HG02759 (cell line): Measurements from ENCODE around the gene PRKN.
"Not testable (repeated sequence)": the region's sequence is repeated elsewhere in the genome, so short reads cannot be mapped to it uniquely, and the experiment has no call there.

Source experiments
- ATAC-seq: cut with Tn5 transposase; IDR thresholded peaks from one replicate; pipeline ENCODE4 v1.9.1; 2021; ENCODE audit warnings: mild to moderate bottlenecking, moderate library complexity; ENCODE audit not compliant: unreplicated experiment

Gene PRKN

DNA sequence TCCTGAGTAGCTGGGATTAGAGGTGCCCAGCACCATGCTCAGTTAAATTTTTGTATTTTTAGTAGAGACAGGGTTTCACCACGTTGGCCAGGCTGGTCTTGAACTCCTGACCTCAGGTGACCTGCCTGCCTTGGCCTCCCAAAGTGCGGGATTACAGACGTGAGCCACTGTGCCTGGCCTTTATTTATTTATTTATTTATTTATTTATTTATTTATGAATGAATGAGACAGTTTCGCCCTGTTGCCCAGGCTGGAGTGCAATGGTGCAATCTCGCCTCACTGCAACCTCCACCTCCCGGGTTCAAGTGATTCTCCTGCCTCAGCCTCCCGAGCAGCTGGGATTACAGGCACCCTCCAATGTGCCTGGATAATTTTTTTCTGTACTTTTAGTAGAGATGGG is 48.7 kb downstream of the PRKN start:
- ATAC-seq, result not testable (repeated sequence)

DNA sequence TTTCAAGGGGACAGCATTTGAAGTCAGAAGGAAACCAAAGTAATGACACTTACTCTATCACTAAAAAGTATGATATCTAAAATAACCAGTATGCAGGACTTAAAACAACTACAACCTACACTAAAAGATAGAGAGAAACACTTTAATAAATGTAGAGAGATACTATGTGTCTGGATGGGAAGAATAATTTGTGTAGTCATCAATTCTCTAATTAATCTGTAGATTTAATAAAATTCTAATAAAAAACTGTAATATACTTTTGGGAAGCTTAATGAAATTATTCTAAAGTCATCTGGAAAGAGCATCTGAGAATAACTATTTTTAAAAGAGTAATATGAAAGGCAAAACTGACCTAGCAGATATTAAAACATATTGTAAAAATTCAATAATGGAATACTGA is 52.1 kb downstream of the PRKN start:
- no peak for ATAC-seq

DNA sequence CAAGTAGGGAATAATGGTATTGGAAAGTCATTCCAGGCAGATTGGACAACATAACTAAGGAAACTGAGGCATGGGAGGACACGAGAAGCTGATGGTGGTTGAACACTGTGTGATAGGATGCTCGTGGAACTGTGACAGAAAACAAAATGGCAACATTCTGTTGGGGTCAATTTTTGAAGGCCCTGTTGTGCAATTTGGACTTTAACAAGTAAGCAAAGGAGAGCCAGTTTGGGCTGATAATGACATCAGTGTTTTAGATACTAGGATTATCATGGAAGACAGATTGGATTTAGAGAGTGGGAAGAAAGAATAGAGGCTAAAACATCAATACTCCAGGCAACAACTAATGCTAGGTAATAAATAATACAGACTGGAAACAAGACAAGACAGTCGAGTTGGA is 53.1 kb downstream of the PRKN start:
- ATAC-seq, result no peak

DNA sequence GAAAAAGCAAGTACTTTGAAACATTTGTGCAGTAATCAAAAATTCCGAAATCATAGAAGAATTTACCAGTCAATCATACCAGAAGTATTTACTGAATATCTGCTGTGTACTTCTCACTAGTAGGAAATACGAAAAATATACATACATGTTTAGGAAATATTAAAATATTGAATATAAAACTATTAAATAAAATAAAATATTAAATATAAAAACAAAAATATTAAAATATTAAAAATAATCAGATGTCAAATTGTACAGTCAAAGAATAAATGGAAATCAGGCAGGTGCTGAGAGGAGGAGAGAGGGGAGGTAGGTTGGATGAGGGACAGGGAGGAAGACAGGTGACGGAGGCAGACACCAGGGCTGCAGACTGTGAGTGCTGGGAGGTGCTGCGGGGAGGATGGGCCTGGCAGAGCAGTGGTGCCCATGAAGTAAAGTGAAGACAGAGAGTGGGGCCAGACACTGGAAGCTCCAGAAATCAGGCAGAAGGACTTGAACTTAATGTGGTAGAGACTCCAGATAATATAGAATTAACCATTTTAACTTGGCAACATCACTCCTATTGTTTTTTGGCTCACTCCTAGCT is 55.9 kb downstream of the PRKN start:
- ATAC-seq, result no peak

DNA sequence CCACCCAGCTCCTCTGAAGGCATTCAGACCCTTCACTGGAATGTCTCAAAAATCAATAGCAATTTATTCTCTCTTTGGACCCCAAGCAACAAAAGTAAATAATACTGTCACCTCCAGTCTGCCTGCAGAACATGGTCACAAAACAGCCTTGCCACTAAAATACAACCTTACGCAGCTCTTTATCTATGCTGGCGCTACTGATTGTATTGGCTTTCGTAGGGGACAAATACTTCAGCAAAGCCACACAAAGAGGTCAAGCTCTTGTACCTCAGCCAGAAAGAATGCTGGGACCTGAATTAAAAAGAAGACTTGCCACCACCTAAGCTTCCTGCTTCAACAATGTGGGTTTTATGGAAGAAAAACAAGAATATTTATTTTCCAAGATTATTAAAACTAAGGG is 57.2 kb downstream of the PRKN start:
- ATAC-seq, result no peak

DNA sequence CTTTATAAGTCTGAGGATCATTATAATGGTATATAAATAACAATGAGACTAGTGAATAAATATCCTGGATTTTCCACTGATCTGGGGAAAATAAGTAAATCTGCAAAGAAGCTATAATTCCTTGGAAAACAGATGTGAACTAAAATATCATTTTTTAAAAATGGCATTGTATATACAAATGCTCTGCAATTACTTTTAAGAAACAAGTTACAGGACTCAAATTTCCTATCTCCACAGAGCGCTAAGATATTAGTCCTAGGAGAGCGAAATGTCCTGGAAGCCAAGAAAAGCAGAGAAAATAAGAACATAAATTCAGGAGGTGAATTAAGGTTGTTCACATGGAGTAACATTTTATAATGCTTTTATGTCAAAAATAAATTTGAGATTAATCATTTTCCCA is 61.3 kb downstream of the PRKN start:
- no peak for ATAC-seq

DNA sequence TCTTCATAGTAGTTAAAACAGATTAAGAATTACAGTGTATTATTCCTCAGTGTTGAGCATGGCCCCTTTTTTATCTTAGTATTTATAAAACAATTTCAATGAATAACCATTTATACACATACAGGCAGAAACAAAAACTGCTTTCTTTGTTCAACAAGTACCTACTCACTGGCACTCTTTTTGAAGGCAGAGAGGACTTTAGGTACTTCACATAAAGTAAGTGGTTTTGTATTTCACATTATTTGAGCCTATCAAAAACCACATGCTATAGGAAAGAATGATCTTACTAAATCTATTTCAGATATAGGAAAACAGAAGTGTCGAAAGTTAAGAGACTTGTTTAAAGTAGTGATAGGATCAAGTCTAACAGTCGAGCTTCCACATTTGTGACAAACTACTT is 73.8 kb downstream of the PRKN start:
- no peak for ATAC-seq

DNA sequence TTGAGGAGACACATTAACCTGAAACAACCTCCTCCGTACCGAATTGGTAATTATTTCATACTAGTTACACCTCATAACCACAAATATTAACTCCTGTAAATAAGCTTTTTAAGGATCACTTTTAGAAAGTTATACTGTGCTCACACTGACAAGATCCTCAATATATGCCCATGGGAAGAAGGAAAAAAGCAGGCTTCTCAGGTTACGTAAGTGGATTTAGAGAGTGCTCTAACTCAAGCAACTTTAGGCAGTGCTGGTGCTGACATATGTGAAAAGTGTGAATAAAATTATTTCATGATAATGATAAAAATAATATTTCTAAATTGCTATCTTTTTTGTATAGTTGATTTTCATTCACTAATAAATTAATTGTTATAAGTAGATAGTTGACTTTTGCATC is 76.1 kb downstream of the PRKN start:
- no peak for ATAC-seq

DNA sequence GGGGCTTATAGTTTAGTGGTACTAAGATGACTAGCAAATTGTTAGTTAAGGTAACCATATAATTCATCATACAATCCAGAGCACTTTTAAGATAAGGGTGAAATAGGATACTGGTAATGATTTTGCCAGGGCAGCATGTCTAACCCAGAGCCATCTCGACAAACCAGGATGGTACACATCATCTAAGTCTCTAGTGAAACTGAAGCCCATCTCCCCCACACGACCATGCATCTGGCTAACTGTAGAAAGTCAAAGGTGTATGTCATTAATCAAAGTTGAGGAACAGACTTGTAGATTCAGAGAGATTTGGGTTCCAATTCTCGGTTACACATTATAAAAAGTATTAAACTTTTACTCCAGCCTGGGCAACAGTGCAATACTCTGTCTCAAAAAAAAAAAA is 78.3 kb downstream of the PRKN start:
- ATAC-seq, result no peak

DNA sequence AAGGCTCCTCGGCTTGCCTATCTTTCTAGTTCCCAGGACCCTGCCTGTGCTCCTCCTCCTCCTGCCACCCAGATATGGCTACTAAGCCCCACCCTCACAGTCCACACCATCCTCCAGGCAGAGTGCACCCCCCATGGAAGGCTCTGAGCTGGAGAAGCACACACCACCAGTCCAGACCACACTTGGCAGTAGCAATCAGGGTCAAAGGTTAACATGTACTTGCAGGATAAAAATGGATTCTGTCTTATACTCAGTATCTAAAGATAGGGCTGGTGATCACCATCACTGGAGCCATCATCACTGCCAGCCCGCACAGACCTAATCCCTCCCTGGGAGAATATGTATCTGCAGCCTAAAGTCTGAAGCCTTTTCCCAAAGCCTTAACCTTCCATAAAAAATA is 83.4 kb downstream of the PRKN start:
- no peak for ATAC-seq

DNA sequence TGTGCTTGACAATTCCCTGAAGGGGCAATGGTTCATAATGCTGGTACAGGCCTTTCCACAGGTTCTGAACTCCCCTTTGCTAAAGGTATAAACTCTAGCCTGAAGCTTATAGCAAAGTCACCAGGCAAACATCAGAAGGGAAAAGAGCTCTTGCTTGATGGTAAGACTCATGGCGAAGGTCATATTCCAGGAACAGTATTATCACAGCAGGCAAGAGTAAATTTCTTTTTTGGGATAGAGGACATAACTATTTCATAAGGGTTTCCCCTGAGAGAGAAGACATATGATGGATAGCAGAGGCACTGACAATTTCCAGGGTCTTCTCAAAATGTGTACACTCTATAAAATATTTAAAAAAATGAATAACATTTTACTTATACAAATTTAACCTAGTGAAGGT is 86.8 kb downstream of the PRKN start:
- no peak for ATAC-seq

DNA sequence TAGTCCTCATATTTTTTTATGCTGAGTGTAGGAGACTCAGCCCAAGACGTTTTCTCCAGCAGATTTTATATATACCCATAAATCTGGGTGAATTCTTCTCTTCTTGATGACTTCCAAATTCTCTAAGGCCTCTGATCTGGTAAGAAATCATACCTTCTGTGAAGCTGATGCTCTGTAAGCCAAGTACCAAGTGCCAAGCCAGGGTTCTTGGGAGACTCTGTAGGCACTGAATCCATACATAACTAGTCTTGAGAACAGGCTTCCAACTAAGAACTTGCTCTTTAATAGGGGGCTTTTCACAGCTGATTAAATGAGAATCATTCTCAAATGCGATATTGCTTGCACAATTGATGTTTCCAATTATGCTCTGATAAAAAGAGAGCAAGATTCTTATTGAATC is 87.6 kb downstream of the PRKN start:
- ATAC-seq, result no peak

DNA sequence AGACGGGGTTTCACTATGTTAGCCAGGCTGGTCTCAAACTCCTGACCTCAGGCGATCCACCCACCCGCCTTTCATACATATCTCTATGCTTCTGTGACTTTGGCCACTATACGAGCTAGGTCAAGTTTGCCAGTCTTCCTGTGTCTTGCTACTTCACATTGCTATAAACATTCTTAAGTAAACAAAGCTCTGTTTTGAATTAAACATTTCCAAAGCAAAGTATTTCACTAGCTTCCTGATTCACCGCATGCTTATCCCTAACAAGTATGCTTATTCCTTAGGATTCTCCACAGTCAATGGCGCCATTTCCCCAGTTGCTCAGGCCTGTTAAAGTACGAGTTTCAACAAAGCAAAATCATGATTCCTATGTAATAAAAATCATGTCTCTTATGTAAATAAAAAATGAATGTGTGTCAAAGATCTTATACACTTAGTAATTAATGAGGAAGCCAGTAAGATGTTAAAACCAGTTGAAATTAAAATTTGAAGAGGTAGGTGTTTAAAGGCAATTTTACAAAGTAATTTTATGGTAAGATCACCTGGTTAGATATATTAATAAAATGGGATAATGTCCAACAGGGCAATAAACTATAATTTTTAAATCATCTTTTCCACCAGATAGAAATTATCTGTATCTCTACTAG is 88.5 kb downstream of the PRKN start:
- no peak for ATAC-seq

DNA sequence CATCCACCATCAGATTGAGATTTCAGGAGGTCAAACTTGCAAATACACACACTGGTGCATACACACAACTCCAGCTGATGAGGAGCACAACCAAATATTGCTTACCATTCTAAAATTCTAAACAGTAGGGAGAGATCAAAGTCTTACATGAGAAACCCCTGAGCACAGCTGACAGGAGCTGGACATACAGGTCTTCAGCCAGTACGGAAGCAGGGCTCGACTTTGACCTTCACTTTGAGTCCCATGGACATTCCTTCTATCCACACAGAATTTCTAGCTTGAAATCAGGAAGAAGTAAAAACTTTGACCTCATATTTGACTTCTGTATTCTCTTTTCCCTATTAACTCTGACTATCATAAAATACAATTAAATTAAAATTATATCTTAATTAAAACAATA is 90.2 kb downstream of the PRKN start:
- ATAC-seq, result no peak

DNA sequence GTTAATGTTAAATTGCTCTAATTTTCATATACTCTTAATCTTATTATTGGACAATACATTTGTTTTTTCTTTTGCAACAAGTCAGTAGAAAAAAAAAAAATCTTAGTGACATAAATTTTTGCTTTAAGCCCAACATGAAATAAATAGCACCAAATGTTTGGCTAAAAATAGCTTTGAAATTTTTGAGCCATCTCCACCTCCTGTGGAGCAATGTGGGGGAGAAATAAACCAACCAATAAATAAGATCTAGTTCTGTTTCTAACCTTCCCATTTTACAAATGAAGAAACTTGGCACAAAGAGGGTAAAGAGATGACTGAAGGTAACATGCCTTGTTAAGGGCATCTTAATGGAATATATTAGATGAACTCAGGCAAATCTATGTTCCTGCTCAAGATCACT is 91.4 kb downstream of the PRKN start:
- ATAC-seq, result no peak

DNA sequence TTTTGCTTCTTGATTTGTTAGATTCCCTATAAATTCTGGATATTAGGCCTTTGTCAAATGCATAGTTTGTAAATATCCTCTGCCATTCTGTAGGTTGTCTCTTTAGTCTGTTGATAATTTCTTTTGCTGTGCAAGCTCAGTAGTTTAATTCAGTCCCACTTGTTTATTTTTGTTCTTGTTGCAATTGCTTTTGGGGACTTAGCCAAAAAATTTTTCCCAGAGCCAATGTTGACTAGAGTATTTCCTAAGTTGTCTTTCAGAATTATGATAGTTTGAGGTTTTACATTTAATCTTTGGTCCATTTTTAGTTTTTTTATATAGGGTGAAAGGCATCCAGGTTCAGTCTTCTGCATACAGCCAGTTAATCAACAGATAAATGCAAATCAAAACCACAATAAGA is 96.0 kb downstream of the PRKN start:
- no peak for ATAC-seq

DNA sequence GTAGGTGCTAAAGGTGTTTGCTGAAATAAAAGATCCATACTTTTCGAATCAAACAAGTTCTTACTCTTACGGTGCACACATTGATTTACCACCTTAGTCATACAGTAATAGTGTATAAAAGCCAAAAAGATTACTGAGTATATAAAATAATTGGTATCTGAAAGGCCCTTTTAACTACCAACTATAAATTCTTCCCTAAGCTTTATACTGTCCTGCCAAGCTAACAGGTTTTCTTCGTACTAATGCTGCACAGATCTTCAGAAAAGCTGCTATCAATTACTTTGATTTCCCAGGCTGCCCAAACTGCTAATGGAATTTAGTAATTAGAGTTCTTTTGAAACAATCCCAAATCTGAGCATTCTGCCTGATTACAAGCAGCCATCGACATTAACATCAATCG is 97.5 kb downstream of the PRKN start:
- no peak for ATAC-seq

DNA sequence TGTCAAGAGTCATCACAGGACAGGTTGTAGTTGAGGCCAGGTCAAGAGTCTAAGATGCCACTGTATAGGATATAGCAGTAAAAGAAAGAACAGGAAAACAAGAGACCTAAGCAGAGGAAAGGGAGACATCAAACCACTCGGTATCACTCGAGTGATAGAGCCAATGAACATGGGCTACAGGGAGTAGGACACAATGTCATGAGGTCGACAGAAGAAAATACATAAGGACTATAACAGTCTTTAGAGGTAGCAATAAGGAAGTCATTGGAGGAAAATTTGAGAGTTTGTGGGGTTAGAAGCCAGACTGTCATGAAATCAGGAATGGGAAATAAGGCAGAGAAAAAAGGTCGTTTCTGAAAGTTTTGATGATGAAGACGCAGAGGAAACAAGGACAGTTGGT is 99.7 kb downstream of the PRKN start:
- no peak for ATAC-seq

DNA sequence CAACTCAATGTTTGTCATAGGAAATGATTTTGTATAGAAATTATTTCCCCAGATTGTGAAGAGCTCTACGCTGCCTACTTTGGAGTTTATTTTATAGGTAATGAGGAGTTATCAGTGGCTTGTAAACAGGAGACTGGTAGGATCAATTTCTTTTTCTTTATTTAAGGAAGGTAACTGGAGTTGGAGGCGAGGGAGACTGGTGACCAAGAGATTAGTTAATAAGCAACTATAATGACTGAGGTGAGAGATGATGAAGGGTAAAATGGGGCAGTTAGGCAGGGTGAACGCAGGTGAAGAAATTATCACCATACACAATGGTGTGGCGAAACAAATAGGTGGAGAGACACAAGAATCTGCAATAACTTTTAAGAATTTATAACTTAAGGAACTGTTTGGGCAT is 100.2 kb downstream of the PRKN start:
- ATAC-seq, result no peak

DNA sequence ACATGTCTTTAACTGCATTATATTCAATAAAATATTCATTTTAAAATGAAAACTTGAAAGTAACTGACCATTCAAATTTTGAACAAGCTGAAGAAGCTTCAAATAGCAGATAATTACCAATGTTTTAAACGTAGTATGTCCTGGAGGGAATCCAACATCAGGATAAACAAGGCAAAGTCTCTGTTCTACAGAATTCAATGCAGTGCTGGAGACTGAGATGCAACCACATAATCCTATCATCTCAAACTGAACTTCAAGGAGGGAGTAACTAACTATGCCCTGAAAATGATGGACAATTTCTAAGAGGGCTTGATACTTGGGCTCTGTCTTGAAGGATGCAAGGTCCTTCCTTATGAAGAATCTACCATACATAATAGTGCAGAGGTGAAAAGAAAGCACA is 100.7 kb downstream of the PRKN start:
- ATAC-seq, result no peak

DNA sequence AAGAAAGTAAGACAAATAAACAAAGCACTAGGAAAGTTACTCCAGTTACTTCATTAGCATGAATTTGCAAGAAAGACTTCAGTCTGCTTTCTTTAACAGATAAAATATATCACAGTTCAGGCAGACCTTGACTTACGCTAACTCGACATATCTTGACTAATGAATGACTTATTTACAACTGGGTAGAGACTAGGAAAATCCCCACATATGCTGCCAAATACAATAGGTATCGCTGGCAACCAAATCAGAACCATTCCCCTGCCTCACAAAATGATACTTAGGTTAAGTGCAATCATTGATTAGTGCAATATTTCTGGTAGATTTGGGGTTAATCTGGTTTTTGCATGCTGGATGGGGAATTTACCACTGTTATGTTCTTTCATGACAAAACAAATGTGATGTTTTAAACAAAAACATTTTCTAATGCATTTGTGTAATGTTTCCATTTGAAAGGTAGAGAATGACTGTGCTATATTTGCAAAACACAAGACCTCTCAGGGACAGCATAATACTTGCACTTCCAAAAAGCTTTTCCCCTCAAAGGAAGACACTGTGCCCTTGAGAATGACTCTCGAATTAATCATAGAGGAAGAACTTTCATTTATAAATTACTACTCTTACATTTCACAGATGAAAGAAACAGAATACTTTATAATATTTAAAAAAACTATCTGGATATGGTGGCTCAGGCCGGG is 101.6 kb downstream of the PRKN start:
- no peak for ATAC-seq

DNA sequence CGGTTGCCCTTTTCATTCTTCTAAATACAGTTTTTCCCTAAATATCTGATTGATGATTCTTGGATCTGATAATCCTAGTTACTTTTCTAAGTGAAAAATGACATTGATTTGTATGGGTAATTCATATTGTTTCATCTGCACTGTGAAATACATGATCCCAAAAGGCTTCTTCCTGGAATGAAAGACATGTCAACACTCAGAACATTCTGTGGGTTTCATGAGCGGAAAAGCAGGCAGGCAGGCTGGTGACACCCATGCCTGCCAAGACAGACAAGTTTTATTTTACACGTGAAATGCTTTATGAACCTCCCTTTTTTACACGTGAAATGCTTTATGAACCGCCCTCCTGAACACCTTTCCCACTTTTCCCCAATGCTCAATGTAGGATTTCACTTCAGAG is 105.0 kb downstream of the PRKN start:
- no peak for ATAC-seq

DNA sequence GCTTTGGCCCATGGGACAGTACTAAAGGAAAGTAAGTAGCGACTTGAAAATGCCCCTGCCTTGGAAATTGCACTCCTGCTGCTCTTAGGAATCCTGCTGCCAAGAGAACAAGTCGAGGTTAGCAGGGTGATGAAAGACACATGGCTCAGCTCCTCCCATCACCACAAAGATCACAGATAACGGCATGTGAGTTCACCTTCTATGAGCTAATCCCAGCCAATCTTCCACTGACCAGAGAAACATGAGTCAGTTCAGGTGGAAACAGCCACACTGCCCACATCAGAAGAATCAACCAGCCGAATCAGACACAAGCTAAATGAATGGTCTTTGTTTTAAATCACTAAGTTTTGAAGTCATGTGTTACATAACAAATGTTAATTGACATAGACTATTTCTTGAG is 106.3 kb downstream of the PRKN start:
- ATAC-seq, result no peak
